HCT116 (cell line): Measurements from ENCODE around the gene CETN1.

Source experiments
- ATF3 ChIP-seq: IDR thresholded peaks from 2 replicates; pipeline ENCODE4 v1.6.1; 2012
- CEBPB ChIP-seq: IDR thresholded peaks from 2 replicates; pipeline ENCODE4 v1.6.1; 2012; ENCODE audit warnings: low read depth
- EGR1 ChIP-seq: IDR thresholded peaks from 2 replicates; pipeline ENCODE4 v1.6.1; 2012; ENCODE audit warnings: low read depth
- EZH2phosphoT487 ChIP-seq: fragments of 200-600 bp; IDR thresholded peaks from 2 replicates; pipeline ENCODE4 v1.6.1; 2018; ENCODE audit warnings: antibody characterized with exemption, borderline replicate concordance
- POLR2A ChIP-seq: IDR thresholded peaks from 2 replicates; pipeline ENCODE4 v1.7.0; 2011; ENCODE audit warnings: borderline replicate concordance; ENCODE audit not compliant: insufficient read depth, insufficient read length; ENCODE audit errors: extremely low read depth
- POLR2AphosphoS5 ChIP-seq: IDR thresholded peaks from 2 replicates; pipeline ENCODE4 v1.6.1; 2011; ENCODE audit warnings: mild to moderate bottlenecking, low read depth, low read length, moderate library complexity
- TCF7L2 ChIP-seq: IDR thresholded peaks from 2 replicates; pipeline ENCODE4 v1.7.0; 2011; ENCODE audit warnings: borderline replicate concordance, inconsistent platforms; ENCODE audit not compliant: insufficient read depth, insufficient read length; ENCODE audit errors: extremely low read depth
- ZNF274 ChIP-seq: fragments of 200-500 bp; sonication (Bioruptor generic); IDR thresholded peaks from 2 replicates; pipeline ENCODE4 v1.6.1; 2014; ENCODE audit warnings: mild to moderate bottlenecking, low read depth, low read length, inconsistent platforms
- TF ChIP-seq, protein P1 (sequence below), 3 experiments: fragments of 200-600 bp in 1 of 3; sonication (generic) in 1 of 3; IDR thresholded peaks in 2 of 3; conservative IDR thresholded peaks in 1 of 3; 2 replicates each; pipeline ENCODE4 v1.5.1; 2012 to 2017; ENCODE audit warnings: low read depth in 2 of 3, low read length in 2 of 3, antibody characterized with exemption in 1 of 3, borderline replicate concordance in 1 of 3, control low read depth in 1 of 3, mild to moderate bottlenecking in 1 of 3, mixed read lengths in 1 of 3, mixed run types in 1 of 3, moderate library complexity in 1 of 3; ENCODE audit not compliant: insufficient read depth in 1 of 3
- TF ChIP-seq, protein P2 (sequence below): IDR thresholded peaks from 2 replicates; pipeline ENCODE4 v1.6.1; 2011; ENCODE audit warnings: mild to moderate bottlenecking, low read length, moderate library complexity; ENCODE audit not compliant: insufficient replicate concordance; ENCODE audit errors: extremely low read depth

- TF ChIP-seq, protein P1, sequence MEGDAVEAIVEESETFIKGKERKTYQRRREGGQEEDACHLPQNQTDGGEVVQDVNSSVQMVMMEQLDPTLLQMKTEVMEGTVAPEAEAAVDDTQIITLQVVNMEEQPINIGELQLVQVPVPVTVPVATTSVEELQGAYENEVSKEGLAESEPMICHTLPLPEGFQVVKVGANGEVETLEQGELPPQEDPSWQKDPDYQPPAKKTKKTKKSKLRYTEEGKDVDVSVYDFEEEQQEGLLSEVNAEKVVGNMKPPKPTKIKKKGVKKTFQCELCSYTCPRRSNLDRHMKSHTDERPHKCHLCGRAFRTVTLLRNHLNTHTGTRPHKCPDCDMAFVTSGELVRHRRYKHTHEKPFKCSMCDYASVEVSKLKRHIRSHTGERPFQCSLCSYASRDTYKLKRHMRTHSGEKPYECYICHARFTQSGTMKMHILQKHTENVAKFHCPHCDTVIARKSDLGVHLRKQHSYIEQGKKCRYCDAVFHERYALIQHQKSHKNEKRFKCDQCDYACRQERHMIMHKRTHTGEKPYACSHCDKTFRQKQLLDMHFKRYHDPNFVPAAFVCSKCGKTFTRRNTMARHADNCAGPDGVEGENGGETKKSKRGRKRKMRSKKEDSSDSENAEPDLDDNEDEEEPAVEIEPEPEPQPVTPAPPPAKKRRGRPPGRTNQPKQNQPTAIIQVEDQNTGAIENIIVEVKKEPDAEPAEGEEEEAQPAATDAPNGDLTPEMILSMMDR (IDR thresholded peaks at IDR 0.05 in 2 of 3, conservative IDR thresholded peaks at IDR 0.05 in 1 of 3; ENCODE audit: borderline replicate concordance in 1 of 3, insufficient read depth in 1 of 3, low read depth in 2 of 3, low read length in 2 of 3), result no peak
- TF ChIP-seq CEBPB (no peak), EGR1 (no peak), POLR2A (no peak), ZNF274 (no peak), ATF3 (no peak), POLR2AphosphoS5 (no peak), TCF7L2 (no peak), EZH2phosphoT487 (no peak)
- TF ChIP-seq, protein P2, sequence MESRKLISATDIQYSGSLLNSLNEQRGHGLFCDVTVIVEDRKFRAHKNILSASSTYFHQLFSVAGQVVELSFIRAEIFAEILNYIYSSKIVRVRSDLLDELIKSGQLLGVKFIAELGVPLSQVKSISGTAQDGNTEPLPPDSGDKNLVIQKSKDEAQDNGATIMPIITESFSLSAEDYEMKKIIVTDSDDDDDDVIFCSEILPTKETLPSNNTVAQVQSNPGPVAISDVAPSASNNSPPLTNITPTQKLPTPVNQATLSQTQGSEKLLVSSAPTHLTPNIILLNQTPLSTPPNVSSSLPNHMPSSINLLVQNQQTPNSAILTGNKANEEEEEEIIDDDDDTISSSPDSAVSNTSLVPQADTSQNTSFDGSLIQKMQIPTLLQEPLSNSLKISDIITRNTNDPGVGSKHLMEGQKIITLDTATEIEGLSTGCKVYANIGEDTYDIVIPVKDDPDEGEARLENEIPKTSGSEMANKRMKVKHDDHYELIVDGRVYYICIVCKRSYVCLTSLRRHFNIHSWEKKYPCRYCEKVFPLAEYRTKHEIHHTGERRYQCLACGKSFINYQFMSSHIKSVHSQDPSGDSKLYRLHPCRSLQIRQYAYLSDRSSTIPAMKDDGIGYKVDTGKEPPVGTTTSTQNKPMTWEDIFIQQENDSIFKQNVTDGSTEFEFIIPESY, result no peak
These were observed 14.9 kb downstream of the CETN1 start for GRCh38 chr18:595068-595467.
